ENCODE data around the gene EBF3. TPM values are rescaled to one million over a fixed set of nuclear protein-coding genes. Genes with fewer than 3 reads are reported as not detected.

The EBF3 gene
- total and polyA plus RNA-seq, 9 of the 15 experiments (the other 6 are each of a cell fraction or from before 2014, with no cell fraction given): not detected

DNA sequence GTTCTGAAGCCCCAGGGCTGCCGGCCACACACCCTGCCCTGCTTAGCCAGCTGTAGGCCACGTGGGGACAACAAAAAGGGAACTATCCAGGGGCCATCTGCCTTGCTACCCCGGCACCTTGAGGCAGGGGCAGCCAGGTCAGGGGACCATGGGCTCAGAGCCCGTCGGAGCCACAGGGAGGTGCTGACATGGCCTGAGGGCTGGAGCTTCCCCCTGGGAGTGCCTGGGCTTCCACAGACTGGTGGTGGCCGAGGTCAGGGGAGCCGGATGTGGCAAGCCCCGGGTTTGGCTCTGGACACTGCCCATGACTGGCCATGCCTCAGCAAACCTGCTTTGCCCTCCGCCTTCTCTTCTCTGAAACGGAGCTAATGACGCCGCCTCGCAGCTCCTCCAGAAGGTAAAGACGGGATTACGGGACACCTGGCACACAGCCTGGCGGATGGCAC is 178.5 kb downstream of the EBF3 start:
- 0% methylated on average over 12 of the region's 16 CpGs for WGBS (ENCODE audit: insufficient coverage, low coverage, missing lambda C conversion rate)
- in situ Hi-C loops (cut with MboI): no loop called here
- no peak for TF ChIP-seq SREBF1 (IDR thresholded peaks at IDR 0.05; ENCODE audit: borderline replicate concordance, low read depth, low read length)
- no peak for TF ChIP-seq ZFP36 (IDR thresholded peaks at IDR 0.05; ENCODE audit: low read depth, low read length, partially characterized antibody)
- TF ChIP-seq ZFP1 (CRISPR knock-in tag; IDR thresholded peaks at IDR 0.05): no peak
- no peak for TF ChIP-seq CHCHD3 (CRISPR knock-in tag; IDR thresholded peaks at IDR 0.05)
- TF ChIP-seq E2F1 (CRISPR knock-in tag; IDR thresholded peaks at IDR 0.05): no peak
- no peak for TF ChIP-seq CBX2 (IDR thresholded peaks at IDR 0.05; ENCODE audit: insufficient read depth, low read length, poor library complexity, severe bottlenecking)
- TF ChIP-seq LEF1 (IDR thresholded peaks at IDR 0.05): no peak
- TF ChIP-seq TAF15 (IDR thresholded peaks at IDR 0.05; ENCODE audit: low read depth, low read length): no peak
- TF ChIP-seq ZNF586 (CRISPR knock-in tag; conservative IDR thresholded peaks at IDR 0.05): no peak
- no peak for TF ChIP-seq BRD4 (IDR thresholded peaks at IDR 0.05)
- TF ChIP-seq ZBTB8A (IDR thresholded peaks at IDR 0.05; ENCODE audit: partially characterized antibody): no peak
- TF ChIP-seq IRF2 (CRISPR knock-in tag; IDR thresholded peaks at IDR 0.05): no peak
- TF ChIP-seq, protein P1, sequence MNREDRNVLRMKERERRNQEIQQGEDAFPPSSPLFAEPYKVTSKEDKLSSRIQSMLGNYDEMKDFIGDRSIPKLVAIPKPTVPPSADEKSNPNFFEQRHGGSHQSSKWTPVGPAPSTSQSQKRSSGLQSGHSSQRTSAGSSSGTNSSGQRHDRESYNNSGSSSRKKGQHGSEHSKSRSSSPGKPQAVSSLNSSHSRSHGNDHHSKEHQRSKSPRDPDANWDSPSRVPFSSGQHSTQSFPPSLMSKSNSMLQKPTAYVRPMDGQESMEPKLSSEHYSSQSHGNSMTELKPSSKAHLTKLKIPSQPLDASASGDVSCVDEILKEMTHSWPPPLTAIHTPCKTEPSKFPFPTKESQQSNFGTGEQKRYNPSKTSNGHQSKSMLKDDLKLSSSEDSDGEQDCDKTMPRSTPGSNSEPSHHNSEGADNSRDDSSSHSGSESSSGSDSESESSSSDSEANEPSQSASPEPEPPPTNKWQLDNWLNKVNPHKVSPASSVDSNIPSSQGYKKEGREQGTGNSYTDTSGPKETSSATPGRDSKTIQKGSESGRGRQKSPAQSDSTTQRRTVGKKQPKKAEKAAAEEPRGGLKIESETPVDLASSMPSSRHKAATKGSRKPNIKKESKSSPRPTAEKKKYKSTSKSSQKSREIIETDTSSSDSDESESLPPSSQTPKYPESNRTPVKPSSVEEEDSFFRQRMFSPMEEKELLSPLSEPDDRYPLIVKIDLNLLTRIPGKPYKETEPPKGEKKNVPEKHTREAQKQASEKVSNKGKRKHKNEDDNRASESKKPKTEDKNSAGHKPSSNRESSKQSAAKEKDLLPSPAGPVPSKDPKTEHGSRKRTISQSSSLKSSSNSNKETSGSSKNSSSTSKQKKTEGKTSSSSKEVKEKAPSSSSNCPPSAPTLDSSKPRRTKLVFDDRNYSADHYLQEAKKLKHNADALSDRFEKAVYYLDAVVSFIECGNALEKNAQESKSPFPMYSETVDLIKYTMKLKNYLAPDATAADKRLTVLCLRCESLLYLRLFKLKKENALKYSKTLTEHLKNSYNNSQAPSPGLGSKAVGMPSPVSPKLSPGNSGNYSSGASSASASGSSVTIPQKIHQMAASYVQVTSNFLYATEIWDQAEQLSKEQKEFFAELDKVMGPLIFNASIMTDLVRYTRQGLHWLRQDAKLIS (CRISPR knock-in tag; IDR thresholded peaks at IDR 0.05): no peak
- no peak for TF ChIP-seq ZNF512 (tag; IDR thresholded peaks at IDR 0.05)
- no peak for TF ChIP-seq RFX5 (IDR thresholded peaks at IDR 0.05; ENCODE audit: low read depth, low read length)
- TF ChIP-seq STAT5B (CRISPR knock-in tag; IDR thresholded peaks at IDR 0.05): no peak

More for the DNA sequence above, 178.5 kb downstream of the EBF3 start:
- Histone ChIP-seq H3K9ac (ENCODE audit: insufficient read depth in 1 of 2, low read depth in 2 of 2, low read length in 2 of 2) (no peak overlapping the region), H3K4me3 (no peak overlapping the region), H3K79me2 (ENCODE audit: control insufficient read depth, insufficient read depth, low read length) (no peaks in the 10 kb centered on the region), H3K4me1 (replicated peaks in 1 of 2; ENCODE audit: control insufficient read depth in 2 of 2, insufficient read depth in 2 of 2, low read length in 2 of 2) (no peaks in the 10 kb centered on the region), H3K9me3 (replicated peaks; ENCODE audit: control insufficient read depth, insufficient read depth, low read depth, low read length) (no peaks in the 10 kb centered on the region), H3K4me2 (ENCODE audit: insufficient read depth, low read length) (no peak overlapping the region), H2AFZ (ENCODE audit: low read depth, low read length) (no peak overlapping the region), H3K36me3 (ENCODE audit: control insufficient read depth, insufficient read depth, low read length) (no peaks in the 10 kb centered on the region), H3K27ac (ENCODE audit: extremely low read depth, low read depth, low read length) (no peak overlapping the region), H3K9me1 (ENCODE audit: control insufficient read depth, insufficient read depth, low read length) (no peaks in the 10 kb centered on the region), H3K27me3 (ENCODE audit: control insufficient read depth in 2 of 2, insufficient read depth in 2 of 2, low read length in 2 of 2) (peaks cover 0 to 12% of the 10 kb centered on the region in 2 experiments; a peak in 1 of 5 replicates), H4K20me1 (replicated peaks; ENCODE audit: control insufficient read depth, insufficient read depth, low read length) (no peaks in the 10 kb centered on the region)
- intact Hi-C loops (cut with micrococcal nuclease): no loop called here
- POLR2A ChIA-PET: no interaction called here
- no peak for FAIRE-seq
- no TSS peak for BruUV-seq (replicated peaks)
- ATAC-seq: no peak
- DNase-seq (ENCODE audit: extremely low read depth in 1 of 4, low spot score in 3 of 4): no peak
- CTCF ChIA-PET (ENCODE audit: low intra/inter-chr PET ratio): interaction anchor here (0.6 kb wide), 1 partner anchor 1936 kb away, joined by 6 read pairs; no protein-coding TSS in a partner anchor
